GM13976 (cell line): ENCODE data around the gene EFCAB5.
"Not testable (repeated sequence)": the region's sequence is repeated elsewhere in the genome, so short reads cannot be mapped to it uniquely, and the experiment has no call there.

Source experiments
- DNase-seq: peaks from one replicate; pipeline ENCODE4 v3.0.0; 2012; ENCODE audit warnings: low spot score
- in situ Hi-C: fragments of 300-500 bp; cut with MboI; formaldehyde crosslinking; loops from one replicate; pipeline ENCODE4 v1.12.0; 2022; ENCODE audit warnings: low sequenced_read_pairs, mixed read lengths, inconsistent platforms; ENCODE audit not compliant: unreplicated experiment
- TF ChIP-seq, protein P1 (sequence below): IDR thresholded peaks from 2 replicates; pipeline ENCODE4 v1.5.1; 2012; ENCODE audit warnings: borderline replicate concordance, mild to moderate bottlenecking; ENCODE audit not compliant: insufficient read depth; ENCODE audit errors: extremely low read depth, missing control alignments, control extremely low read depth

The EFCAB5 gene

DNA sequence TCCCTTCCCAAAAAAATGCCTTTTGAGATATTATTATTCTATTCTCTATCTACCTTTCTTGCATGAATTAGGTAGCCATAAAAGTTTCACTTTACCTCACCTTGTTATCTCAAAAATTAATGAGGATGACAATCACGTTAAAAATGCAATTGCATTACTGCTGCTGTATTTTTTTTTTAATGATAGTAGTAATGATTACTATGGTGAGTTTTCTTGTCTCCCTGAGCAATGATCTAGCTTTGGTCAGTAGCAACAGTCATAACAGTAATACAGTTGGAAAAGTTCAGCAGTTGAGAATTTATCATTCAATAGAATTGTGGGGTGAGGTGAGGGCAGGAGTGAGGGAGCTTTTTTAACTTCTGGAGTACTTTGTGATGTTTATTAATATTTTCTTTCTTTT, at the start of gene EFCAB5:
Gene EFCAB5, plus strand, starts transcription at position 301 of the 400 bp plus-strand sequence. CDS start 163 bp downstream, outside the sequence.
- TF ChIP-seq, protein P1, sequence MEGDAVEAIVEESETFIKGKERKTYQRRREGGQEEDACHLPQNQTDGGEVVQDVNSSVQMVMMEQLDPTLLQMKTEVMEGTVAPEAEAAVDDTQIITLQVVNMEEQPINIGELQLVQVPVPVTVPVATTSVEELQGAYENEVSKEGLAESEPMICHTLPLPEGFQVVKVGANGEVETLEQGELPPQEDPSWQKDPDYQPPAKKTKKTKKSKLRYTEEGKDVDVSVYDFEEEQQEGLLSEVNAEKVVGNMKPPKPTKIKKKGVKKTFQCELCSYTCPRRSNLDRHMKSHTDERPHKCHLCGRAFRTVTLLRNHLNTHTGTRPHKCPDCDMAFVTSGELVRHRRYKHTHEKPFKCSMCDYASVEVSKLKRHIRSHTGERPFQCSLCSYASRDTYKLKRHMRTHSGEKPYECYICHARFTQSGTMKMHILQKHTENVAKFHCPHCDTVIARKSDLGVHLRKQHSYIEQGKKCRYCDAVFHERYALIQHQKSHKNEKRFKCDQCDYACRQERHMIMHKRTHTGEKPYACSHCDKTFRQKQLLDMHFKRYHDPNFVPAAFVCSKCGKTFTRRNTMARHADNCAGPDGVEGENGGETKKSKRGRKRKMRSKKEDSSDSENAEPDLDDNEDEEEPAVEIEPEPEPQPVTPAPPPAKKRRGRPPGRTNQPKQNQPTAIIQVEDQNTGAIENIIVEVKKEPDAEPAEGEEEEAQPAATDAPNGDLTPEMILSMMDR, result no peak
- in situ Hi-C loops, result loop anchor here (25.0 kb wide), 1 partner anchor 304 kb away; no protein-coding TSS in a partner anchor
- DNase-seq, result no peak

DNA sequence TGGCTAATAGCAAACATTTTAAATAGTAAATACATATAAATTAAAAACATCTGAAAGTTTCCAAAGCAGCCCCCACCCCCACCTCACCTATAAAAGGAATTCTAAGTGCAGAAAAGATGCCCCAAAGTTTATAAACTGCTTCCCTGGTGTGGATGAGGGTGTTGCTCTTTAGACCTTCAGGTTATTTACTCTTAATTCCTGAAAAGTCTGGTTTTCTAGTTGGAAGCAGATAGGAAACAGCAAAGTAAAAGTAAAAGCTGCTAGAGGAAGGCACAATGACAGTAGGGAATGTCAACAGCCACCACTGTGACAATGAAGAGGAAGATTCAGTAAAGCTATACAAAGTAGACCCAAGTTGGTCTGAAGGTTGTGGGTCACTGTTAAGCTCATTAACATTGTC, 49.2 kb upstream of the EFCAB5 start:
- in situ Hi-C loops, result no loop called here
- DNase-seq, result no peak
- TF ChIP-seq, protein P1, result no peak

DNA sequence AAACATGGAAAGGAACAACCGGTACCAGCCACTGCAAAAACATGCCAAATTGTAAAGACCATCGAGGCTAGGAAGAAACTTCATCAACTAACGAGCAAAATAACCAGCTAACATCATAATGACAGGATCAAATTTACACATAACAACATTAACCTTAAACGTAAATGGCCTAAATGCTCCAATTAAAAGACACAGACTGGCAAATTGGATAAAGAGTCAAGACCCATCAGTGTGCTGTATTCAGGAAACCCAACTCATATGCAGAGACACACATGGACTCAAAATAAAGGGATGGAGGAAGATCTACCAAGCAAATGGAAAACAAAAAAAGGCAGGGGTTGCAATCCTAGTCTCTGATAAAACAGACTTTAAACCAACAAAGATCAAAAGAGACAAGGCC, 44.3 kb upstream of the EFCAB5 start:
- in situ Hi-C loops, result not testable (repeated sequence)

DNA sequence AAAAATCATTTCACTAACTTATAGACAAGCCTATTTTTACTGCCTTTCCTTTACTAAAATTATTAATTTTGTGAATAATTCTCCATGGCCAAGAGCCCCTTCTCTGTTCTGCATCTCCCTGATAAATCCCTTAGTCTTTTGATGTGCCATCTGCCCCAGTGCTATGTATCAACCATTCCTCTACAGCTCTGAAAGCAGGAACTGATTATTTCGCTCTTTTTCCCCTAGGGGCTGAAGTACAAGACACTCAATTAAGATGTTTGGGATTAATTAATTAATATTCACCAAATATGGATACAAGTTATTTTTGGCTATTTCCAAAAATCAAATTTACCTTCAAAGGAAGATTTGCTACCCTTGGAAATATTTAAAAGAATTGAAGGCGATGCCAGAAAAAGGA, 38.0 kb upstream of the EFCAB5 start:
- TF ChIP-seq, protein P1, result no peak
- in situ Hi-C loops, result no loop called here
- DNase-seq, result no peak

More for the DNA sequence above, 44.3 kb upstream of the EFCAB5 start:
- not testable (repeated sequence) for DNase-seq

DNA sequence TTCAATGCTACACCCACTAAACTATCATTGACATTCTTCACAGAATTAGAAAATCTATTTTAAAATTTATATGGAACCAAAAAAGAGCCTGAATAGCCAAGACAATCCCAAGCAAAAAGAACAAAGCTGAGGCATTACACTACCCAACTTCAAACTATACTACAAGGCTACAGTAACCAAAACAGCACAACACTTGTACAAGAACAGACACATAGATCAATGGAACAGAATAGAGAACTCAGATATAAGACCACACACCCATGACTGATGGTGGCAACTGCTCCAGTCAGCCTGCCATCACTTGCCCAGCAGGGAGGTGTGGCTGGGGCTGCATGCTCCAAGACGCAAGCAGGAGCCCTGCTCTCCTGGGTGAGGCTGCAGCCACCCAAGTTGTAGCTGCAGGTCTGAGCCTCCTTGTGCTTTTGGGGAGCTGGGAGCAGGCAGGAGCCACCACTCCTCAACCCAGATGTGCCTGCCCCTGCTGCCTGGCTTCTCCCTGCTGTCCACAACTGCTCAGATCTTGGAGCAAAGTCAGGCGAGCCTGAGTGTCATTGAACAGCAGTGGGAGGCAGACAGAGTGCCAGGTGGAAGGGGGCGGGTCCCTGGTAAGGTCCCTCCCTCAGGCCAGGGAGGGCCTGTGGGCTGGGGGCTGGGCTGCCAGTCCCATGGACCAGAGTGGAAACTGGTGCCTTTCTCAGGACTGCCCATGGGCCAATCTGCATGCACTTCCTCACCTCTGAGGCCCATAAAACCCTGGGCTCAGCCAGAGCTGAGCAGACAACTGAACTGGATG, 36.2 kb upstream of the EFCAB5 start:
- DNase-seq, result no peak
- in situ Hi-C loops, result no loop called here
- TF ChIP-seq, protein P1, result no peak

DNA sequence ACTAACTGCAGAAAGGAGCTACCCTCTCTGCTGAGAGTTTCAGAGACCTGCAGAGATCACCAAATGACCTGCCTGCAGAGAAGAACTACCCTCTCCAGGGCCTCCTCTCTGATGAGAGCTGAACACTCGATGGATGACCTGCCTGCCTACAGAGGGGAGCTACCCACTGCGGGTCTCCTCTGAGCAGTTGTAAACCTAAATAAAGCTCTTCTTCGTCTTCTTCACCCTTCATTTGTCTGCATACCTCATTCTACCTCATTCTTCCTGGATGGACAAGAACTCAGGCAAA, 35.6 kb upstream of the EFCAB5 start:
- DNase-seq, result no peak
- in situ Hi-C loops, result no loop called here
- TF ChIP-seq, protein P1, result no peak

DNA sequence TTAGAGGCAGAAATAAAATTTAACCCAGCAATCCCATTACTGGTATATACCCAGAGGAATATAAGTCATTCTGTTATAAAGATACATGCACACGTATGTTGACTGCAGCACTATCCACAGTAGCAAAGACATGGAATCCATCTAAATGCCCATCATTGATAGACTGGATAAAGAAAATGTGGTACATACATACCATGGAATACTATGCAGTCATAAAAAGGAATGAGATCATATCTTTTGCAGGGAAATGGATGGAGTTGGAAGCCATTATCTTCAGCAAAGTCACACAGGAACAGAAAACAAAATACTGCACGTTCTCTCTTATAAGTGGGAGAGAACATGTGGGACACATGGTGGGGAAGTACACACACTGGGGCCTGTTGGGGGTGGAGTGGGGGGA, 34.5 kb upstream of the EFCAB5 start:
- TF ChIP-seq, protein P1, result no peak
- no peak for DNase-seq

More for the DNA sequence above, 34.5 kb upstream of the EFCAB5 start:
- in situ Hi-C loops, result no loop called here
